ENCODE measurements around the gene ZDHHC3.

DNA sequence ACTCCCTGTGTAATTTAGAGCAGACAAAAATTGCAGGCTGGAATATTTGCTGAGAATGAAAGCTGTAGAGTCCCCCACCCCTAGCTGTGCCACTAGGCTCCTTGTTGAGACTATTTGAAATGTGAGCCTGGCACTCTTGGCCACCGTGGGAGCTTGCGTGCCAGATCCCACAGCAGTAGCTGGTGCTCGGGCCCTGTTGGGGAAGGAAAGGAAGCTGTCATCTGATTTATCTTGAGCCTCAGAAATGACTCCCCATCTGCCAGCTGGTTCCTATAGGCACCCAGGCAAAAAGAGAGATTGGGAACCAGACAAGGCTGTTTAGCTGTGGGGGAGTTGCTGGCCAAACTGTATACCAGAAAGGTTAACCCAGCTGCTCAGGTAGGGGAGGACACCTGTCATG lies 26.7 kb upstream of the ZDHHC3 start:
- TF ChIP-seq SP1 (IDR thresholded peaks at IDR 0.05): no peak
- TF ChIP-seq FOXK2 (IDR thresholded peaks at IDR 0.05): no peak
- no peak for TF ChIP-seq ARNT (IDR thresholded peaks at IDR 0.05)
- TF ChIP-seq PKNOX1 (IDR thresholded peaks at IDR 0.05): no peak
- no peak for TF ChIP-seq ZNF384 (IDR thresholded peaks at IDR 0.05)
- TF ChIP-seq CTBP1 (IDR thresholded peaks at IDR 0.05; ENCODE audit: borderline replicate concordance): no peak
- no peak for TF ChIP-seq FOXA1 (IDR thresholded peaks at IDR 0.05)
- TF ChIP-seq SUZ12 (IDR thresholded peaks at IDR 0.05): no peak
- TF ChIP-seq BHLHE40 (IDR thresholded peaks at IDR 0.05; ENCODE audit: borderline replicate concordance): no peak
- TF ChIP-seq FOXM1 (IDR thresholded peaks at IDR 0.05; ENCODE audit: borderline replicate concordance): no peak
